Astrocyte of the cerebellum (primary cell): ENCODE data around the gene SPOCK1.
"Not testable (repeated sequence)": the region's sequence is repeated elsewhere in the genome, so short reads cannot be mapped to it uniquely, and the experiment has no call there.

Source experiments
- DNase-seq: peaks from one replicate; pipeline ENCODE4 v3.0.0-alpha.2; 2011; ENCODE audit warnings: low read depth
- H3K4me3 ChIP-seq: 2 replicates; pipeline ENCODE4 v1.5.1; 2011; ENCODE audit warnings: mild to moderate bottlenecking, low read depth, low read length, moderate library complexity
- in situ Hi-C: cut with HindIII; loops from 2 replicates; pipeline ENCODE4 v1.10.0; 2017; ENCODE audit warnings: low sequenced_read_pairs
- TF ChIP-seq, protein P1 (sequence below): IDR thresholded peaks from 2 replicates; pipeline ENCODE4 v1.5.1; 2012; ENCODE audit warnings: low read length, low read depth, moderate library complexity, mild to moderate bottlenecking; ENCODE audit errors: missing control alignments

The SPOCK1 gene

GRCh38 chr5:137503456-137503855, 4.3 kb upstream of the SPOCK1 start:
- DNase-seq = no peak
- TF ChIP-seq, protein P1, sequence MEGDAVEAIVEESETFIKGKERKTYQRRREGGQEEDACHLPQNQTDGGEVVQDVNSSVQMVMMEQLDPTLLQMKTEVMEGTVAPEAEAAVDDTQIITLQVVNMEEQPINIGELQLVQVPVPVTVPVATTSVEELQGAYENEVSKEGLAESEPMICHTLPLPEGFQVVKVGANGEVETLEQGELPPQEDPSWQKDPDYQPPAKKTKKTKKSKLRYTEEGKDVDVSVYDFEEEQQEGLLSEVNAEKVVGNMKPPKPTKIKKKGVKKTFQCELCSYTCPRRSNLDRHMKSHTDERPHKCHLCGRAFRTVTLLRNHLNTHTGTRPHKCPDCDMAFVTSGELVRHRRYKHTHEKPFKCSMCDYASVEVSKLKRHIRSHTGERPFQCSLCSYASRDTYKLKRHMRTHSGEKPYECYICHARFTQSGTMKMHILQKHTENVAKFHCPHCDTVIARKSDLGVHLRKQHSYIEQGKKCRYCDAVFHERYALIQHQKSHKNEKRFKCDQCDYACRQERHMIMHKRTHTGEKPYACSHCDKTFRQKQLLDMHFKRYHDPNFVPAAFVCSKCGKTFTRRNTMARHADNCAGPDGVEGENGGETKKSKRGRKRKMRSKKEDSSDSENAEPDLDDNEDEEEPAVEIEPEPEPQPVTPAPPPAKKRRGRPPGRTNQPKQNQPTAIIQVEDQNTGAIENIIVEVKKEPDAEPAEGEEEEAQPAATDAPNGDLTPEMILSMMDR = no peak
- in situ Hi-C loops = loop anchor here (5.0 to 25.0 kb wide), 2 partner anchors 181 to 691 kb away; no protein-coding TSS in a partner anchor
- no peak overlapping the region for H3K4me3 ChIP-seq

- no peak overlapping the region for H3K4me3 ChIP-seq
- no peak for DNase-seq
- TF ChIP-seq, protein P1 = no peak
- in situ Hi-C loops = loop anchor here (5.0 to 25.0 kb wide), 2 partner anchors 180 to 690 kb away; no protein-coding TSS in a partner anchor
Measured at GRCh38 chr5:137502632-137503031, 3.5 kb upstream of the SPOCK1 start.

DNA sequence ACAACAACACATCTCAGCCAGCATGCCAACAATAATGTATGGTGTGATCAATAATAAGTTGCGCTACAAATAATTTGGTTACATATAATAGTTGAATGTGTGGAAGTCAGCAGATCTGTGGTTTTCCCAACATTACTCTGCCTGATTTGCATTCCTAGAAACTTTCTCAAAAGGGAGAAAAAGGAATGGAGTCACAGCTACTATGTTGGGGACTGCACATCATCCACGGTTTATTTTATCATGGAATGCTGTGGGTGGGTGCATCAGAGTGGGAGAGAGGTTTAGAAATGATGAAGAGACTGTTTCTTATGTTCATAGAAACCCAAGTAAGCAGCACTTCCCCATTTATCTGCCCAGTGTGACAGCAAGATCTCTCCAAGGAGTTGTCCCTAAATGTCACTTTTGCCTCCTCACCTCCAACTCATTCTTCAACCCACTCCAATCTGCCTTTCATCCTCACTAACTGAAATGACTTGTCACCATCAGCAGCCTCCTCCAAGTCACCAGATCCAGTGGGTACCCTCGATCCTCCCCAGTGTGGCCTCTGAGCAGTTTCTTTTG, 2.8 kb upstream of the SPOCK1 start:
- TF ChIP-seq, protein P1 = no peak
- no peak overlapping the region for H3K4me3 ChIP-seq
- in situ Hi-C loops = loop anchor here (5.0 to 25.0 kb wide), 2 partner anchors 180 to 690 kb away; no protein-coding TSS in a partner anchor
- no peak for DNase-seq

DNA sequence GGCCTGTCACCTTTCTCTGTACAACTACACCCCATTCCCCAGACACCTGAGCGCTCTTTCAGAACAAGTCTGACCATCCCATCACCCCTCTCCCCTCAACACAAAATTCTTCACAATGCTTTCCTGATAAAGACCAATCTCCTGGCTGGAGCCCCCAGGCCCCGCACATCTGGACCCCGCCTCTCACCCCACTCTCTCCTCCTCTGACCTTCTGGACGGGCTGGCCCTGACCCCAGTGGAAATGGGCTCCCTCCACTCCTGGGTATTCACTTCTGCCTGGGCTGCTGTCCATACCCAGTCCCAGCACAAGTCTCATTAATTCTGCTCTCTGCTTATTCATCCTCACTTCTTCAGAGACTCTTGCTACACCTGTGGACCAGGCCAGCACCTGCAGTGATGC, 2.1 kb upstream of the SPOCK1 start:
- in situ Hi-C loops = loop anchor here (5.0 to 25.0 kb wide), 2 partner anchors 179 to 689 kb away; no protein-coding TSS in a partner anchor
- TF ChIP-seq, protein P1 = no peak
- no peak for DNase-seq
- H3K4me3 ChIP-seq = no peak overlapping the region

DNA sequence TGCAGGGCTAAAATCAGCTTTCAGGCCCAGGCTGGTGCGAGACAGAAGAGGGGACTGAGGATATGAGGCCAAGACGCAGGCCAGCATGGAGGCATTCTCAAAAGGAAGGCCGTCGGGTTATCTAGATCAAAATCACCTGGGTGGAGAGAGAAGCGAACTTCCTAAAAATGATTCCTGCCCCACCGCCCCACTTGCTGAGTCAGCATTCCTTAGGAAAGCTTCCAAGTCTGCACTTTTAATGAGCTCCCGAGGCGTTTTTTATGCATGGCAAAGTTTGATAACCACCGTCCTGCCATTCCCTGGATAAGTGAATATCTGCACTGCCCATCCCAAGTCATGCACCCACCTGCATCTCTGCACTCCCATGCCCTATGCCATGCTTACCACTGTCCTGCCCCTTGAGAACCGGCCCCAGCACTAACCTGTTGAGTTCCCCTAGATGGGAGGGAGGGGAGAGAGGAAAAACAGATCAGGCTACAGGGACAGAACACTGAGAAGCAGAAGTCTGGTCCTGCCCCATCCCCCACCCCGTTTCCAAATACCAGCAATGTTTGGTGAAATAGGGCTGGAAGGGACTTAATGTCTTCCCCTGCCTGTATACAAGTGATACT, 1.6 kb upstream of the SPOCK1 start:
- no peak for DNase-seq
- TF ChIP-seq, protein P1 = no peak
- in situ Hi-C loops = loop anchor here (5.0 to 25.0 kb wide), 2 partner anchors 178 to 688 kb away; no protein-coding TSS in a partner anchor
- H3K4me3 ChIP-seq = no peak overlapping the region

- in situ Hi-C loops, H3K4me3 ChIP-seq, DNase-seq: not testable (repeated sequence)
Measured at GRCh38 chr5:137499506-137499847, 351 bp upstream of the SPOCK1 start.

DNA sequence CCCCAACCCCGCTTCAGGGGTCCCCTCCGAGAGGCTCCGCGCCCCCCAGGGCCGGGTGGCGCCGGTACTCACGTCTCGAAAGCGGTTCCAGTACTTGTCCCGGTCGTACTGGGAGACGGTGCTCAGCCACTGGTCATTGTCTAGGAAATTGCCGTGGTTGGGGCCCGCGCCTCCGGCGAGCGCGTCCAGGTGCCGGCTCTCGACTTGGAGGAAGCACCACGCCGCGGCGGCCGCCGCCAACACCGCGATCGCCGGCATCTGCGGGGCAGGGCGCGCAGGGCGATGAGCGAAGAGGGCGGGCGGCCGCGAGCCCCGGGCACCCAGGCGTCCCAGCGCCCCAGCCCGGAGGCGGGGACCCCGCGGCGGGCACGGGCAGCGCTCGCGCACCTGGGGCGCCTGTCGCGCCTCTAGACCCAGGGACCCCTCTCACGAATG, 808 bp downstream of the SPOCK1 start:
- TF ChIP-seq, protein P1 = no peak
- DNase-seq = no peak
- H3K4me3 ChIP-seq = peak overlapping the region; percentile 78
- in situ Hi-C loops = no loop called here
